GM06990 (cell line): ENCODE data around the gene ROPN1L.

ENCODE experiments used
- DNase-seq: peaks from one replicate; pipeline ENCODE4 v3.0.0-alpha.2; 2011; ENCODE audit not compliant: insufficient read length; ENCODE audit errors: extremely low read depth
- H3K27me3 ChIP-seq: replicated peaks from 2 replicates; pipeline ENCODE4 v1.6.0; 2011; ENCODE audit warnings: low read length; ENCODE audit not compliant: control insufficient read depth, insufficient read depth
- H3K36me3 ChIP-seq: 2 replicates; pipeline ENCODE4 v1.5.1; 2011; ENCODE audit warnings: low read length; ENCODE audit not compliant: control insufficient read depth, insufficient read depth
- H3K4me3 ChIP-seq: replicated peaks from 2 replicates; pipeline ENCODE4 v1.5.1; 2011; ENCODE audit warnings: low read depth, mild to moderate bottlenecking, control low read depth, low read length
- CTCF ChIP-seq: IDR thresholded peaks from 2 replicates; pipeline ENCODE4 v1.5.1; 2011; ENCODE audit warnings: low read length, control low read depth, mild to moderate bottlenecking, inconsistent platforms; ENCODE audit not compliant: insufficient read depth, poor library complexity, severe bottlenecking

ROPN1L gene

GRCh38 chr5:10441992-10442435 lies 335 bp downstream of the ROPN1L start:
- DNase-seq: no peak
- TF ChIP-seq CTCF: no peak
- peak overlapping the region; percentile 67 for H3K4me3 ChIP-seq
- no peaks in the 10 kb centered on the region for H3K27me3 ChIP-seq
- H3K36me3 ChIP-seq: no peaks in the 10 kb centered on the region

- no peaks in the 10 kb centered on the region for H3K27me3 ChIP-seq
- no peak for DNase-seq
- no peak for TF ChIP-seq CTCF
- no peak overlapping the region for H3K4me3 ChIP-seq
- H3K36me3 ChIP-seq: no peaks in the 10 kb centered on the region
Observed at GRCh38 chr5:10442576-10442975, 897 bp downstream of the ROPN1L start.

GRCh38 chr5:10445352-10445751 lies 3.7 kb downstream of the ROPN1L start:
- no peaks in the 10 kb centered on the region for H3K27me3 ChIP-seq
- H3K4me3 ChIP-seq: no peak overlapping the region
- no peak for TF ChIP-seq CTCF
- DNase-seq: no peak
- no peaks in the 10 kb centered on the region for H3K36me3 ChIP-seq

GRCh38 chr5:10446490-10446889 lies 4.8 kb downstream of the ROPN1L start:
- Histone ChIP-seq H3K27me3 (no peaks in the 10 kb centered on the region), H3K36me3 (no peaks in the 10 kb centered on the region), H3K4me3 (no peak overlapping the region)
- TF ChIP-seq CTCF: no peak
- no peak for DNase-seq

- TF ChIP-seq CTCF: no peak
- H3K4me3 ChIP-seq: no peak overlapping the region
- DNase-seq: no peak
- no peaks in the 10 kb centered on the region for H3K36me3 ChIP-seq
- no peaks in the 10 kb centered on the region for H3K27me3 ChIP-seq
Observed at GRCh38 chr5:10447041-10447440, 5.4 kb downstream of the ROPN1L start.

- H3K4me3 ChIP-seq: no peak overlapping the region
- TF ChIP-seq CTCF: no peak
- no peaks in the 10 kb centered on the region for H3K36me3 ChIP-seq
- DNase-seq: no peak
- no peaks in the 10 kb centered on the region for H3K27me3 ChIP-seq
Observed at GRCh38 chr5:10448754-10449360, 7.2 kb downstream of the ROPN1L start.
